Tibial nerve (tissue), 3 donors: ENCODE measurements around the gene SMARCAL1.

Source experiments
- CTCF ChIP-seq, 5 experiments: fragments of 200-600 bp in 3 of 5; fragments of 450-650 bp in 2 of 5; sonication (generic) in 3 of 5; IDR thresholded peaks; one replicate each; pipeline ENCODE4 v1.5.1; 2016 to 2019; ENCODE audit warnings: antibody characterized with exemption in 5 of 5, mild to moderate bottlenecking in 3 of 5, moderate library complexity in 2 of 5
- POLR2A ChIP-seq, 2 donors: fragments of 450-650 bp; IDR thresholded peaks; one replicate each; pipeline ENCODE4 v1.6.1; 2017; ENCODE audit warnings: antibody characterized with exemption in 2 of 2, mild to moderate bottlenecking in 2 of 2, moderate library complexity in 2 of 2

- no peak for TF ChIP-seq CTCF (IDR thresholded peaks at IDR 0.05)
- no peak for TF ChIP-seq POLR2A (IDR thresholded peaks at IDR 0.05)
Observed at GRCh38 chr2:216363221-216363620, 49.1 kb upstream of the SMARCAL1 start.
